Measurements from ENCODE around the gene PAK4. TPM values are rescaled to one million over a fixed set of nuclear protein-coding genes. Genes with fewer than 3 reads are reported as not detected.
A peak's percentile ranks its signal among the peaks of the same experiment; 100 is the strongest.

The PAK4 gene
- total RNA-seq, 1 experiment from 2014 or later = 63.1 TPM

- no peaks in the 10 kb centered on the region for H3K79me2 ChIP-seq (ENCODE audit: insufficient read depth, low read length)
- Mint-ChIP-seq H3K4me3 (no peak overlapping the region), H3K36me3 (ENCODE audit: insufficient read depth in 1 of 3, low read depth in 3 of 3) (peaks cover 2 to 19% (median 17%) of the 10 kb centered on the region in 3 experiments; a peak in 6 of 7 replicates), H3K4me1 (peaks cover 15 to 24% of the 10 kb centered on the region in 2 experiments), H3K9me3 (no peaks in the 10 kb centered on the region), H3K27ac (peak overlapping the region; percentile 5 to 64 (median 27); a peak in 4 of 7 replicates), H3K27me3 (ENCODE audit: low read depth) (no peaks in the 10 kb centered on the region)
- no peak overlapping the region for H2BK15ac ChIP-seq (ENCODE audit: low read depth, low read length)
- H3K79me1 ChIP-seq (ENCODE audit: insufficient read depth, low read depth, low read length, poor library complexity, severe bottlenecking) = no peaks in the 10 kb centered on the region
- no peak overlapping the region for H4K91ac ChIP-seq (ENCODE audit: insufficient read length, low read depth, low read length)
- peaks cover 3% of the 10 kb centered on the region for H3K23me2 ChIP-seq (ENCODE audit: insufficient read length, low read depth, low read length, poor library complexity, severe bottlenecking)
- H3K4me1 ChIP-seq (ENCODE audit: insufficient read depth, low read length) = no peaks in the 10 kb centered on the region; the same call in 1 of the 2 replicates
- H3K27ac ChIP-seq (ENCODE audit: insufficient read length, low read depth, low read length) = no peak overlapping the region
- no peak overlapping the region for H3K9ac ChIP-seq (ENCODE audit: extremely low read depth, insufficient read length, low read length)
- H2BK5ac ChIP-seq (ENCODE audit: insufficient read length, low read length) = no peak overlapping the region
- no peak overlapping the region for H3K23ac ChIP-seq (ENCODE audit: insufficient read length, low read depth, low read length)
- H3K18ac ChIP-seq (ENCODE audit: insufficient read length, low read depth, low read length) = no peak overlapping the region
- no peak overlapping the region for H4K8ac ChIP-seq (replicated peaks; ENCODE audit: insufficient read length, low read depth, low read length)
- H4K5ac ChIP-seq (ENCODE audit: insufficient read length, low read depth, low read length) = no peak overlapping the region
- no peaks in the 10 kb centered on the region for H3K9me3 ChIP-seq (ENCODE audit: control insufficient read depth, low read depth, low read length)
- no peak overlapping the region for H2AFZ ChIP-seq (ENCODE audit: low read length)
- H3T11ph ChIP-seq (ENCODE audit: low read length) = no peak overlapping the region
- H4K20me1 ChIP-seq (ENCODE audit: control insufficient read depth, insufficient read depth, insufficient read length) = no peaks in the 10 kb centered on the region
- H3K4ac ChIP-seq (ENCODE audit: low read depth, low read length) = no peak overlapping the region
- DNase-seq = no peak
- no peaks in the 10 kb centered on the region for H3K27me3 ChIP-seq (ENCODE audit: insufficient read depth, low read length)
- no peak overlapping the region for H2BK120ac ChIP-seq (ENCODE audit: low read depth, low read length, poor library complexity, severe bottlenecking)
- no peak overlapping the region for H2AK5ac ChIP-seq (ENCODE audit: insufficient read length, low read length)
- no peak overlapping the region for H3K4me2 ChIP-seq (ENCODE audit: insufficient read depth, insufficient read length, low read length)
- H2BK20ac ChIP-seq (ENCODE audit: low read depth, low read length, poor library complexity, severe bottlenecking) = no peak overlapping the region
- no CpG with 5 or more reads among the region's 23 CpGs for WGBS (ENCODE audit: extremely low coverage, insufficient read length, low lambda C conversion rate)
- H2BK12ac ChIP-seq (ENCODE audit: insufficient read length, low read depth, low read length) = no peak overlapping the region
- no peak overlapping the region for H3K14ac ChIP-seq (ENCODE audit: insufficient read depth, low read length)
- TF ChIP-seq CTCF (conservative IDR thresholded peaks at IDR 0.05) = no peak
- no peak overlapping the region for H3K56ac ChIP-seq (ENCODE audit: insufficient read length, low read depth, low read length)
These were observed 42.9 kb downstream of the PAK4 start for GRCh38 chr19:39168258-39169142.

Measured in H9 (cell line).